Measurements from ENCODE around the gene HBG1.
"Not testable (repeated sequence)": the region's sequence is repeated elsewhere in the genome, so short reads cannot be mapped to it uniquely, and the experiment has no call there.

DNA sequence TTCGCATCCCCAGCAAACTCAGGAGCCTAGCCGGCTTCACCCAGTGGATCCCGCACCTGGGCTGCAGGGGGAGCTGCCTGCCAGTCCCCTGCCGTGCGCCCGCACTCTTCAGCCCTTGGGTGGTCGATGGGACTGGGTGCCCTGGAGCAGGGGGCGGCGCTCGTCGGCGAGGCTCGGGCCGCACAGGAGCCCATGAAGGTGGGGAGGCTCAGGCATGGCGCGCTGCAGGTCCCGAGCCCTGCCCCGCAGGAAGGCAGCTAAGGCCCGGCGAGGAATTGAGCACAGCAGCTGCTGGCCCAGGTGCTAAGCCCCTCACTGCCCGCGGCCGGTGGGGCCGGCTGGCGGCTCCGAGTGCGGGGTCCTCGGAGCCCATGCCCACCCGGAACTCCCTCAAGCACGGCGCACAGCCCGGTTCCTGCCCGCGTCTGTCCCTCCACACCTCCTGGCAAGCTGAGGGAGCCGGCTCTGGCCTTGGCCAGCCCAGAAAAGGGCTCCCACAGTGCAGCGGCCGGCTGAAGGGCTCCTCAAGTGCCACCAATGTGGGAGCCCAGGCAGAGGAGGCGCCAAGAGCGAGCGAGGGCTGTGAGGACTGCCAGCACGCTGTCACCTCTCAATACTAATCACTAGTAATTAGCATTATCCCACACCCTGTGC is 44.8 kb upstream of the HBG1 start:
- not testable (repeated sequence) for TF ChIP-seq POLR2A (IDR thresholded peaks at IDR 0.05)
- TF ChIP-seq, protein P1, sequence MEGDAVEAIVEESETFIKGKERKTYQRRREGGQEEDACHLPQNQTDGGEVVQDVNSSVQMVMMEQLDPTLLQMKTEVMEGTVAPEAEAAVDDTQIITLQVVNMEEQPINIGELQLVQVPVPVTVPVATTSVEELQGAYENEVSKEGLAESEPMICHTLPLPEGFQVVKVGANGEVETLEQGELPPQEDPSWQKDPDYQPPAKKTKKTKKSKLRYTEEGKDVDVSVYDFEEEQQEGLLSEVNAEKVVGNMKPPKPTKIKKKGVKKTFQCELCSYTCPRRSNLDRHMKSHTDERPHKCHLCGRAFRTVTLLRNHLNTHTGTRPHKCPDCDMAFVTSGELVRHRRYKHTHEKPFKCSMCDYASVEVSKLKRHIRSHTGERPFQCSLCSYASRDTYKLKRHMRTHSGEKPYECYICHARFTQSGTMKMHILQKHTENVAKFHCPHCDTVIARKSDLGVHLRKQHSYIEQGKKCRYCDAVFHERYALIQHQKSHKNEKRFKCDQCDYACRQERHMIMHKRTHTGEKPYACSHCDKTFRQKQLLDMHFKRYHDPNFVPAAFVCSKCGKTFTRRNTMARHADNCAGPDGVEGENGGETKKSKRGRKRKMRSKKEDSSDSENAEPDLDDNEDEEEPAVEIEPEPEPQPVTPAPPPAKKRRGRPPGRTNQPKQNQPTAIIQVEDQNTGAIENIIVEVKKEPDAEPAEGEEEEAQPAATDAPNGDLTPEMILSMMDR (IDR thresholded peaks at IDR 0.05) = not testable (repeated sequence)

Data from esophagus squamous epithelium (tissue), 4 donors.